SK-N-SH treated with all-trans-retinoic acid at 6 μM for 48 hours (cell line): ENCODE measurements around the gene TECPR1.

Source experiments
- CREB5 ChIP-seq: fragments of 250-450 bp; sonication (Bioruptor Pico); IDR thresholded peaks from 2 replicates; pipeline ENCODE4 v1.5.1; 2020; ENCODE audit warnings: low read depth, mild to moderate bottlenecking, moderate library complexity
- CSDC2 ChIP-seq: fragments of 250-450 bp; sonication (Bioruptor Pico); IDR thresholded peaks from 2 replicates; pipeline ENCODE4 v1.5.0; 2020; ENCODE audit warnings: mild to moderate bottlenecking, moderate library complexity
- ESRRG ChIP-seq: fragments of 250-450 bp; sonication (Bioruptor Pico); IDR thresholded peaks from 2 replicates; pipeline ENCODE4 v1.6.1; 2021; ENCODE audit warnings: mild to moderate bottlenecking
- GLIS3 ChIP-seq: fragments of 250-450 bp; sonication (Bioruptor Pico); IDR thresholded peaks from 2 replicates; pipeline ENCODE4 v1.5.0; 2020; ENCODE audit warnings: mild to moderate bottlenecking, moderate library complexity
- ISL1 ChIP-seq: fragments of 250-450 bp; sonication (Bioruptor Pico); IDR thresholded peaks from 2 replicates; pipeline ENCODE4 v2.1.2; 2022; ENCODE audit warnings: mild to moderate bottlenecking, moderate library complexity
- PATZ1 ChIP-seq: fragments of 250-450 bp; sonication (Bioruptor Pico); IDR thresholded peaks from 2 replicates; pipeline ENCODE4 v1.8.0; 2020; ENCODE audit warnings: mild to moderate bottlenecking, moderate library complexity, borderline replicate concordance
- PPARA ChIP-seq: fragments of 250-450 bp; sonication (Bioruptor Pico); IDR thresholded peaks from 2 replicates; pipeline ENCODE4 v1.5.0; 2020; ENCODE audit warnings: mild to moderate bottlenecking, borderline replicate concordance
- TSHZ2 ChIP-seq: fragments of 250-450 bp; sonication (Bioruptor Pico); IDR thresholded peaks from 2 replicates; pipeline ENCODE4 v1.5.0; 2020; ENCODE audit warnings: mild to moderate bottlenecking, moderate library complexity
- ZFP3 ChIP-seq: fragments of 250-450 bp; sonication (Bioruptor Pico); IDR thresholded peaks from 2 replicates; pipeline ENCODE4 v1.5.0; 2020; ENCODE audit warnings: mild to moderate bottlenecking, moderate library complexity
- ZFP30 ChIP-seq: fragments of 450-650 bp; formaldehyde crosslinking; IDR thresholded peaks from 2 replicates; pipeline ENCODE4 v1.5.0; 2022; ENCODE audit warnings: mild to moderate bottlenecking, moderate library complexity
- ZNF565 ChIP-seq: fragments of 450-650 bp; formaldehyde crosslinking; conservative IDR thresholded peaks from 2 replicates; pipeline ENCODE4 v1.5.0; 2020; ENCODE audit warnings: low read depth, mild to moderate bottlenecking, moderate library complexity

- TF ChIP-seq ISL1 (CRISPR knock-in tag) (no peak), CREB5 (CRISPR knock-in tag) (no peak), PATZ1 (CRISPR knock-in tag) (no peak), CSDC2 (CRISPR knock-in tag) (no peak), ZFP30 (CRISPR knock-in tag) (no peak), ZFP3 (CRISPR knock-in tag) (no peak), GLIS3 (CRISPR knock-in tag) (no peak), PPARA (CRISPR knock-in tag) (no peak), ESRRG (CRISPR knock-in tag) (no peak), TSHZ2 (CRISPR knock-in tag) (no peak), ZNF565 (CRISPR knock-in tag) (no peak)
Measured at GRCh38 chr7:98225913-98226614, 26.0 kb downstream of the TECPR1 start.
